Stimulated activated CD4-positive, alpha-beta T cell treated with anti-CD3 and anti-CD28 coated beads, Interleukin-12 subunit alpha, Interleukin-12 subunit beta, amount 100 ng/mL, for 48 hours (primary cell): ENCODE results near the gene ZNF835.

Experiments
- DNase-seq, 3 donors: peaks; one replicate each; pipeline ENCODE4 v3.0.0-alpha.2; 2020; ENCODE audit warnings: low read depth in 2 of 3, low spot score in 1 of 3

The ZNF835 gene

GRCh38 chr19:56663931-56664500 lies 7.5 kb downstream of the ZNF835 start:
- DNase-seq: no peak

- DNase-seq: no peak
These were observed 10.3 kb downstream of the ZNF835 start for GRCh38 chr19:56661248-56661647.

GRCh38 chr19:56660381-56661107 lies 11.0 kb downstream of the ZNF835 start:
- no peak for DNase-seq

DNA sequence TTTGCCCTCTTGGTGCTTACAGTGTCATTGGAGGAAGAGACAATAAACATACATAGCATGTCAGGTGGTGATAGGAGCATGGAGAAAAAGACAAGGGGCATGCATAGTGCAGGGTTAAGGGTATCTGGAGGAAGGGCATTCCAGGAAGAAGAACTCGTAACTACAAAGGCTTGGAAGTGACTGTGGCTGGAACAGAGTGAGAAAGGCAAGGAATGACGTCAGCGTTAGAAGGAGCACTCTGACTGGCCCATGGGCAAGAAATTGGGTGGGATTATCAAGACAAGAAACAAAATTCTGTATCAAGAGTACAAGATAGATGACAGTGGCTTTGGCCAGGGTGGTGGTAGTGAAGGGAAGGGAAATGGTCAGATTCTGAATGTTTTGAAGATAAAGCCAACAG lies 17.4 kb downstream of the ZNF835 start:
- no peak for DNase-seq

DNA sequence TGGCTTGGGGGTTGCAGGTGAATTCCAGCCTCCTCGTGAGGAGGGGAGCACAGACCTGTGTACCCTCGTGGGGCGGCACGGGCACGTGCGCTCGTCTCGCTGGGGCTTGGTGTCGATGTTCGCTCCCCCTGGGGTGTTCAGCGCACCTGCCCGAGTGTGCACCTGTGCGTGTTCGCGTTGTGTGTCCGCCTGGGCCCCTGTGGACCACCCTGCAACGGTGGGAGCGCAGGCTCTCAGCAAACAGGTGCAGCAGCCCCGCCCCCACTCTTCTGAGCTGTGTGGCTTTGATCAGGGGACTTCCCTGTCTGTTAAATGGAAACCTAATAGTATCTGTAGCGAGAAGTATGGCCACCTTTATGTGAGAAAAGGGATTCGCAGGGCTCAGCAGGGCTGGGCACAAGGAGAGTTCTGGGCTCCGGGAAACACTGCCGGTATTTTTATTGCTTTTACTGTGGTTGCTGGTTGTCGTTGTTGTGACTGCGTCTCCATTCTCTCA lies 28.0 kb downstream of the ZNF835 start:
- DNase-seq: no peak

DNA sequence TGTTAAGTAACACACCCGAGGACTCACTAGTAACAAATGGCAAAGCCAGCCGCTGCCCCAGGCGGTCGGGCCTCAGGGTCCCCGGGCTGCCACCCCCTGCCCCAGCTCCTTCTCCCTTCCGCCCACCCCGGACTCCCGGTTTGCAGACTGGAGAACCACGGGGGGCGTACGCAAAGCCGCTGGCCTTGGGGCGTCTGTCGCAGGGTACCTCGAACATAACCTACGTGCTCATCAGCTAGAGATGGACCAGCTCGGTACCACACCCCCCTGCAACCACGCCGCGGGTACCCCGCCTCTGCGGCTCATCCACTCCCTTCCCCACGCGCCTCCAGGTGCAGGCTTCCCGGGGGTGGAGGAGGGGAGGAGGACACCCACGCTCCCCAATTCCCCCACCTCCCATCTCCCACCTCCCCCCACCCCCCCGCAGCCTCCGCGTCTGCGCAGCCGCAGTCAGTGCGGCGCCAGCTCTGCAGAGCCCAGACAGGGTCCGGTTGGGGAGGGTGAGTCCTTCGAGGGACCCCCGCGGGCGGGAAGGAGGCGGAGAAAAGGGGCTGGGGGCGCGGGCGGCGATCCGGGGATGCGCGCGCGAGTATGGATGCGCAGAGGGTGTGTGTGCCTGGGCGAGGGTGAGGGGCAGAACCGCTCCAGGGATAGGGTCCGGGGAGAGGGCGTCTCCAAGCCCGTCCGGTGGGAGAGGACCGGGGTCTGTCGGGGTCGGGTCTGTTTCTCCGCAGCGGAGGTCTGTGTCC lies 28.7 kb downstream of the ZNF835 start, which contains the start of gene SMIM17:
TSS of gene SMIM17 (plus strand) at position 449 of the 749 bp plus-strand sequence. CDS start 2,509 bp downstream, outside the sequence.
- no peak for DNase-seq

DNA sequence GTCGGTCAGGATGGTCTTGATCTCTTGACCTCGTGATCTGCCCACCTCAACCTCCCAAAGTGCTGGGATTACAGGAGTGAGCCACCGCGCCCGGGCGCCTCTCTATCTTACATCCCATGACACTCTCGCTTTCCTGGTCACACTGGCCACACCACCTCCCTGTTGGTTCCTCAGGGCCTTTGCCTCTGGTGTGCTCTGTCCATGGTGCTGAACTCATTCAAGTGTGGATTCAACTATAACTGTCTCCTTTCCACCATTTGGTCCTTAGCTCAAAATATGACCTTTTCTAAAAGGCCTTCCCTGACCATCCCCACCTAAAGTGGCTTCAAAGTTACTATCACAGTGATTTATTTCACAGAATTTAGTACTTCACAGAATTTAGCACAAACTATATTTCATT lies 32.3 kb downstream of the ZNF835 start:
- no peak for DNase-seq

GRCh38 chr19:56637976-56638555 lies 33.5 kb downstream of the ZNF835 start:
- peak; percentile 4 to 17 (median 13) for DNase-seq

GRCh38 chr19:56633021-56633420 lies 38.5 kb downstream of the ZNF835 start:
- no peak for DNase-seq

DNA sequence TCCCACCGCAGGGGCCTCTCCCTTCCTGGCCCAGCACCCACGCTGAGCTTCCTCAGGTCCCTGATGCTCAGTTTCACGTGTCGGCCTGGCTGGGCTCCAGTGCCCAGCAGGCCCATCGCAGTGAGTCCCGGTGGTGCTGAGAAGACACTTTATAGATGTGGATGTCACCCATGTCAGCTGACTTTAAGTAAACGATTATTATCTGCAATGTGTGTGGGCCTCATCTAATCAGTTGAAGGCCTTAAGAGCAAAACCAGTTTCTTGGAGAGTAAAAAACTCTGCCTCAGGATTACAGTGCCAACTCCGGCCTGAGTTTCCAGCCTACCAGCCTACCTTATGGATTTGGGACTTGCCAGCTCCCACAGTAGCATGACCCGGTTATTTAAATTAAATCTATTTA lies 45.8 kb downstream of the ZNF835 start:
- no peak for DNase-seq

GRCh38 chr19:56623006-56623405 lies 48.6 kb downstream of the ZNF835 start:
- no peak for DNase-seq

- DNase-seq: no peak
These were observed 49.2 kb downstream of the ZNF835 start for GRCh38 chr19:56622374-56622773.

- no peak for DNase-seq
These were observed 52.4 kb downstream of the ZNF835 start for GRCh38 chr19:56619121-56619520.

- DNase-seq: no peak
These were observed 54.0 kb downstream of the ZNF835 start for GRCh38 chr19:56617531-56617930.

GRCh38 chr19:56613639-56614038 lies 57.9 kb downstream of the ZNF835 start:
- DNase-seq: no peak

DNA sequence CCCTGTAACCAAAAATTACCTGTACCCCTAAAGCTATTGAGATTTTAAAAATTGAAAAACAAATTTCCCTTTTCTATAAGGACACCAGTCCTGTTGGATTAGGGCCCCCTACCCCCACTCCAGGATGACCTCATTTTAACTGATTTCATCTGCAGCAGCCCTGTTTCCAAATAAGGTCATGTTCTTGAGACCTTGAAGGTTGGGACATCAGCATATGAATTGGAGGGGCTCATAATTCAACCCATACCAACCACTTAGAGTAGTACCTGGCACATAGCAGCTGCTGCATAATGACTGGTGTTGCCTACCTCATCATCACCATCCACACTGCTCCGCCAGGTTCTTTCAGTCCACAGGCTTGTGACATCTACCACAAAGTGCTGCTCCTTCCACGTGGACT lies 58.8 kb downstream of the ZNF835 start:
- DNase-seq: no peak
